Lung (tissue), 12 donors: ENCODE measurements around the gene EXPH5. TPM values are rescaled to one million over a fixed set of nuclear protein-coding genes. Genes with fewer than 3 reads are reported as not detected.

ENCODE experiments used
- ATAC-seq: fragments of 200-7000 bp; cut with Tn5 transposase; one replicate; pipeline ENCODE4 v1.9.1; 2020; ENCODE audit warnings: moderate number of reproducible peaks; ENCODE audit not compliant: insufficient read depth, low FRiP score
- DNase-seq, 3 donors: peaks; one replicate each; pipeline ENCODE4 v3.0.0-alpha.2; 2013 to 2017
- H3K27ac ChIP-seq, 2 donors: one replicate each; pipeline ENCODE4 v1.5.1; 2013; ENCODE audit warnings: mild to moderate bottlenecking in 2 of 2, moderate library complexity in 2 of 2, control low read depth in 1 of 2, inconsistent platforms in 1 of 2, low read depth in 1 of 2, low read length in 1 of 2
- H3K27me3 ChIP-seq, 3 donors: one replicate each; pipeline ENCODE4 v1.5.1; 2013; ENCODE audit warnings: low read length in 2 of 3; ENCODE audit not compliant: control insufficient read depth in 3 of 3, insufficient read depth in 3 of 3
- H3K36me3 ChIP-seq, 4 donors: one replicate each; pipeline ENCODE4 v1.5.1; 2013; ENCODE audit warnings: low read length in 4 of 4, mild to moderate bottlenecking in 1 of 4, moderate library complexity in 1 of 4; ENCODE audit not compliant: control insufficient read depth in 4 of 4, insufficient read depth in 4 of 4
- H3K4me1 ChIP-seq, 5 donors: one replicate each; pipeline ENCODE4 v1.5.1; 2013; ENCODE audit warnings: low read length in 5 of 5, mild to moderate bottlenecking in 2 of 5, moderate library complexity in 1 of 5; ENCODE audit not compliant: control insufficient read depth in 5 of 5, insufficient read depth in 5 of 5
- H3K4me3 ChIP-seq: one replicate; pipeline ENCODE4 v1.5.1; 2013; ENCODE audit warnings: mild to moderate bottlenecking, control low read depth, moderate library complexity
- H3K9ac ChIP-seq, 2 donors: one replicate each; pipeline ENCODE4 v1.5.1; 2013; ENCODE audit warnings: low read length in 2 of 2, control low read depth in 1 of 2; ENCODE audit not compliant: insufficient read depth in 1 of 2
- H3K9me3 ChIP-seq, 4 donors: one replicate each; pipeline ENCODE4 v1.5.1; 2013; ENCODE audit warnings: low read length in 3 of 4, mild to moderate bottlenecking in 1 of 4, moderate library complexity in 1 of 4; ENCODE audit not compliant: control insufficient read depth in 4 of 4, insufficient read depth in 3 of 4
- WGBS, 2 donors: extraction: QIAGEN DNeasy Blood & Tissue Kit; methylation state at CpG; one replicate each; pipeline ENCODE4 v1.1.7; 2013; 5-methylcytosine and 5-hydroxymethylcytosine counted together
- polyA plus RNA-seq, 2 donors: library from polyadenylated mRNA; stranded (reverse); fragments of 200-250 nt; gene quantifications; one replicate each; pipeline ENCODE4 v1.2.1, GENCODE V29; 2013
- total RNA-seq, 2 donors: library from RNA; depleted of rRNA in 1 of 2; stranded (reverse); fragments of >200 nt in 1 of 2; gene quantifications; one replicate each; pipeline ENCODE4 v1.2.1, GENCODE V29; 2014 to 2021
- TF ChIP-seq, protein P1 (sequence below): IDR thresholded peaks from 2 replicates; pipeline ENCODE4 v1.5.1; 2012; ENCODE audit warnings: mild to moderate bottlenecking; ENCODE audit errors: control extremely low read depth, extremely low read depth
- donor health status: control.
- donor health status: control.
- donor health status: Bipolar disorder and iron deficiency.
- donor health status: healthy.
- donor health status: DM: yes; HTN: yes; CAD: no.

Gene EXPH5
- total and polyA plus RNA-seq, 4 donors: 1.1 to 28.8 (median 15.2) TPM

- no peak overlapping the region for H3K9ac ChIP-seq
- H3K27ac ChIP-seq: no peak overlapping the region
- no peaks in the 10 kb centered on the region for H3K9me3 ChIP-seq
- H3K27me3 ChIP-seq: no peaks in the 10 kb centered on the region
- TF ChIP-seq, protein P1, sequence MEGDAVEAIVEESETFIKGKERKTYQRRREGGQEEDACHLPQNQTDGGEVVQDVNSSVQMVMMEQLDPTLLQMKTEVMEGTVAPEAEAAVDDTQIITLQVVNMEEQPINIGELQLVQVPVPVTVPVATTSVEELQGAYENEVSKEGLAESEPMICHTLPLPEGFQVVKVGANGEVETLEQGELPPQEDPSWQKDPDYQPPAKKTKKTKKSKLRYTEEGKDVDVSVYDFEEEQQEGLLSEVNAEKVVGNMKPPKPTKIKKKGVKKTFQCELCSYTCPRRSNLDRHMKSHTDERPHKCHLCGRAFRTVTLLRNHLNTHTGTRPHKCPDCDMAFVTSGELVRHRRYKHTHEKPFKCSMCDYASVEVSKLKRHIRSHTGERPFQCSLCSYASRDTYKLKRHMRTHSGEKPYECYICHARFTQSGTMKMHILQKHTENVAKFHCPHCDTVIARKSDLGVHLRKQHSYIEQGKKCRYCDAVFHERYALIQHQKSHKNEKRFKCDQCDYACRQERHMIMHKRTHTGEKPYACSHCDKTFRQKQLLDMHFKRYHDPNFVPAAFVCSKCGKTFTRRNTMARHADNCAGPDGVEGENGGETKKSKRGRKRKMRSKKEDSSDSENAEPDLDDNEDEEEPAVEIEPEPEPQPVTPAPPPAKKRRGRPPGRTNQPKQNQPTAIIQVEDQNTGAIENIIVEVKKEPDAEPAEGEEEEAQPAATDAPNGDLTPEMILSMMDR: no peak
- no peaks in the 10 kb centered on the region for H3K36me3 ChIP-seq
- no peaks in the 10 kb centered on the region for H3K4me1 ChIP-seq
- DNase-seq (no peak), ATAC-seq (no peak)
- no peak overlapping the region for H3K4me3 ChIP-seq
- 85 to 90% methylated on average over 2 of the region's 2 CpGs for WGBS, 2 donors
These were observed 42.7 kb upstream of the EXPH5 start for GRCh38 chr11:108636222-108636621.

DNA sequence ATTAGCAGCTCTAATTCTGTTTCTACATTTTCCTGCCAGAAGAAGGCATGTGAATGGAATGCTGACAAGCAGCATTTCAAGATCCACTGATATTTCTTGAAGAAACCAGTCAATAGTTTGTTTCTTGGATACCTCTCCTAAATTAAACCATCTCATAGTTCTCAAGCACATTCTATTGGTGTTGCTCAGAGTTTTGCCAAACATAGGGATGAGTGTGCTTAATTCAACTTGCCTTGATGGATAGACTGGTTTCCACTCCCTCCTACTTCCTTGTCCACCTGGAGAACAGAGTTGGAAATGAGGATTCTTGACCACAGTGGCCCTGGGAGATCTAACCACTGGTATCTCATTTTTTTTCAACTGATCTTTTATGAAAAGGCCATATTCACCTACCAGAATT, 41.5 kb upstream of the EXPH5 start:
- Histone ChIP-seq H3K4me3 (no peak overlapping the region), H3K9me3 (no peaks in the 10 kb centered on the region), H3K27me3 (no peaks in the 10 kb centered on the region), H3K9ac (no peak overlapping the region), H3K4me1 (no peaks in the 10 kb centered on the region), H3K27ac (no peak overlapping the region), H3K36me3 (no peaks in the 10 kb centered on the region)
- TF ChIP-seq, protein P1: no peak
- peak in 1 of 3 donors; percentile 3 for DNase-seq
- ATAC-seq: no peak

GRCh38 chr11:108632041-108632704, 38.6 kb upstream of the EXPH5 start:
- ATAC-seq (no peak), DNase-seq (no peak)
- Histone ChIP-seq H3K4me1 (no peaks in the 10 kb centered on the region), H3K27me3 (no peaks in the 10 kb centered on the region), H3K4me3 (no peak overlapping the region), H3K9me3 (peaks cover 0 to 15% (median 0%) of the 10 kb centered on the region in 4 donors), H3K9ac (no peak overlapping the region), H3K27ac (no peak overlapping the region), H3K36me3 (no peaks in the 10 kb centered on the region)
- WGBS, 2 donors: 71 to 90% methylated on average over 2 of the region's 2 CpGs
- TF ChIP-seq, protein P1: no peak

DNA sequence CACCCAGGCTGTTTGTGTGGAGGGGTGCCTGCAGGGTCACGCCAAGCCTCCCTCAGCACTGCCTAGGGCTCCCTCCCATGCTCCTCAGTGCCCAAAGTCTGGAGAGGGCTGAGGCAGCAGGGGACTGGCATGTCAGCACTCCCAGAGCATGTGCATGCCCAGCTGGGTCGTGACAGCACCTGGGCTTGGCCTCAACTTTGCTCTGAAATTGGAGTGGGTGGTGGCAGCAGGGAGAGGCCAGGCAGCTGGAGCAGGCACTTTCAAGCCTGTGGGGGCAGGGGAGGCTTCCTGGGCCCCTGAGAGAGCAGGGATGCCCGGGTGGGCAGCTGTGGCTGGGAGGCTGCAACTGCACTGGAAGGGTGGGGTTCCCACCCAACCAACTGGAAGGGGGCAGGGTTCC, 35.7 kb upstream of the EXPH5 start:
- ATAC-seq (no peak), DNase-seq (no peak)
- no peaks in the 10 kb centered on the region for H3K27me3 ChIP-seq
- no peaks in the 10 kb centered on the region for H3K4me1 ChIP-seq
- no peak overlapping the region for H3K27ac ChIP-seq
- peaks cover 0 to 15% (median 0%) of the 10 kb centered on the region in 4 donors for H3K9me3 ChIP-seq
- no peak overlapping the region for H3K4me3 ChIP-seq
- no peaks in the 10 kb centered on the region for H3K36me3 ChIP-seq
- TF ChIP-seq, protein P1: no peak
- H3K9ac ChIP-seq: no peak overlapping the region
- WGBS, 2 donors: 73 to 97% methylated on average over 3 of the region's 3 CpGs
